GM19452 (cell line): ENCODE measurements around the gene LSM14B.
"Not testable (repeated sequence)": the region's sequence is repeated elsewhere in the genome, so short reads cannot be mapped to it uniquely, and the experiment has no call there.

Experiments
- ATAC-seq: cut with Tn5 transposase; IDR thresholded peaks from one replicate; pipeline ENCODE4 v1.9.1; 2021; ENCODE audit not compliant: unreplicated experiment

LSM14B gene

DNA sequence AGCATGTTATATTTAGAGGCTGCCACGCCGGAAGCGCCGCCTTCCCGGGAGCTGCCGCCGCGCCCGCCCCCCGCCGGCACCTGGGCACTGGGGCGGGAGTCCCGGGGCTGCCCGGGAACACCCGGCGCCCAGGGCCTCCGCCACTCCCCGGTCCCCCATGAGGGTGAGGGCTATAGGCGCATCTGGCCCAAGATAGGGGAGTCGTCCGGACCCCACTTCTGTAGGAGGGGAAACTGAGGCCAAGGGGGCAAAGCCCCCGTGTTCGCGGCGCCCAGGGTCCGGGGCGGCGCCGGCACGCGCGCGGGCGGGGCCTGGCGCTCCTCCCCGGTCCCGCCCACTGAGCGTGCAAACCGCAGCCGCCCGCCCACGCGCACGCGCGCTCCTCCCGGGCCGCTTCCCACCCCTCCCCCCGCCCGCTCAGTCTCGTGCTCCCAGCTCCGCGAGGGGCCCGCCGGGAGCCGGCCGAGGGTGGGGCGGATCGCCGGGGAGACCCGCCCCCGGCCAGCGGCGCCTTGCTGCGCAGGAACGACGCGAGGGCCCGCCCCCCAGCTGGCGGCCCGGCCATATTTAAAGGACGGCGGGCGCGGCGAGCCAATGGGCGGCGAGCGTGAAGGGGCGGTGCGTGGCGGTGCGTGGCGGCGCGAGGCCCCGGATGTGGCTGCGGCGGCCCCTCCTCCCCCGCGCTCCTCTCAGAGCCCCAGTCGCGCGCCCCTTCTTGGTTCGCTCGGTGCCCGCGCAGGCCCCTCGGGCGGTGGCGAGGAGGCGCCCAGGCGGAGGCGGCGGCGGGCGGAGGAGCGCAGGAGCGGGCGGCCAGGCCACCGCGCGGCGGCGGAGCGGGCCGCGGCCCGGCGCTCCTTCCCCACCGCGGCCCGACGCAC, at the start of gene LSM14B:
Gene LSM14B, plus strand, starts transcription at position 700 of the 878 bp plus-strand sequence. CDS start 192 bp downstream, outside the sequence.
- ATAC-seq, result peak; percentile 71

GRCh38 chr20:62073323-62073722, 49.0 kb upstream of the LSM14B start:
- ATAC-seq, result no peak

- no peak for ATAC-seq
Observed at GRCh38 chr20:62079166-62079565, 43.1 kb upstream of the LSM14B start.

- no peak for ATAC-seq
Observed at GRCh38 chr20:62080249-62080990, 41.9 kb upstream of the LSM14B start.

DNA sequence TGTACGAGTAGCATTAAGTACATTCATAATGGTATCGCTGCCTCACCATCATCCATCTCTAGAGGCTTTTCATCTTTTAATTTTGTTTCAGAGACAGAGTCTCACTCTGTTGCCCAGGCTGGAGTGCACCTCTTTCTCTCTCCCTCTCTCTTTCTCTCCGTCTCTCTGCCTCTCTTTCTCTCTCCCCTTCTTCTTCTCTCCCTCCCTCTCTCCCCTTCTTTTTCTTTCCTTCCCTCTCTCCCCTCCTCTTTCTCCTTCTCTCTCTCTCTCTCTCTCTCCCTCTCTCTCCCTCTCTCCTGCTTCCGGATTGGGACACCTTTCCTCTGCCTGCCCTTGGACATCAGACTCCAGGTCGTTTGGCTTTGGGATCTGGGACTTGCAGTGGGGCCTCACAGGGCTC, 39.0 kb upstream of the LSM14B start:
- no peak for ATAC-seq

GRCh38 chr20:62084224-62084623, 38.1 kb upstream of the LSM14B start:
- not testable (repeated sequence) for ATAC-seq

DNA sequence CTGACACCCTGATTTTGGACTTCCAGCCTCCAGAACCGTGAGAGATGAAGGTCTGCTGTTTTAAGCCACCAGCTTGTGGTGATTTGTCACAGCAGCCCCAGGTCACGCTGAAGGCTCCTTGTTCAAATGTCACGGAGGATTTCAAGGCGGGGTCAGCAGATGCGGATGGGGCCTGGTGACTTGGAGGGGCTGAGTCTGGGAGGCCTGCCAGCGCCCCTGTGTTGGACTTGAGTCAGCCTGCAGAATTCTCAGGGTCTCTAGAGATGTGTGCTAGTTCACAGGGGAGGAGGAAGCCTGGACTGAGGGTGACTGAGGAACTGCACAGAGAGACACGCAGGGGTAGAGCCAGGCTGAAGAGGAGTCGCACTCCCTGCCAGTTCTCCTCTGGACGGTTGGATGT, 37.1 kb upstream of the LSM14B start:
- ATAC-seq, result no peak

DNA sequence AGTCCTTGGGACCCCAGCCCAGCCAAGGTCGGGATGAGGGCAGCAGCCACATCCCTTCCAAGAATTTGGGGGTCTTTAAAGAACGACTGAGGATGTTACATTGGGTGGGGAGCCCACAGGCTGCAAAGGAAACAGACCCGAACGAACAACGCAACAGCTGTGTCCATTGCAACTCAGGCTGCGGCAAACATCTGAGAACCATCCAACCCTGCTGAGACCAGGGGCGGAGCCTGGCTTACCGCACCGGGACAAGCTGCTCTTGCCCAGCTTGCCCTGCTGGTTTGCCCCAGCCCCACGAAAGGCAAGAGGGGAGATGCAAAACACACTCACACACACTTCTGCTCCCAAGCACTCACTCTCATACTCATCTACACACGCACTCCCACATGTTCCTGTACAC, 35.0 kb upstream of the LSM14B start:
- no peak for ATAC-seq

- no peak for ATAC-seq
Observed at GRCh38 chr20:62087632-62088031, 34.6 kb upstream of the LSM14B start.

GRCh38 chr20:62088258-62089127, 33.8 kb upstream of the LSM14B start:
- no peak for ATAC-seq

DNA sequence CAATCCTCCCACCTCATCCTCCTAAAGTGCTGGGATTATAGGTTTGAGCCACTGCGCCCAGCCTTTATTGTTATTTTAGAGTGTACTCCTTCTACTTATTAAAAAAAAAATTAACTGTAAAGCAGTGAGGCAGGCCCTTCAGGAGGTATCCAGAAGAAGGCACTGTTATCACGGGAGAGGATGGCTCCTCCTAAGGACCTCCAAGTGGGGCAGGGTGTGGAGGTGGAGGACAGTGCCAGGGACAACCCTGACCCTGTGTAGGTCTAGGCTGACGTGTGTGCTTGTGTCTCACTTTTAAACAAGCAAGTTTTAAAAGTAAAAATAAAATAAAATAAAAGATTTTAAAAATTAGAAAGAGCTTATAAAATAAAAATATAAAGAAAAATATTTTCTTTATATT, 32.9 kb upstream of the LSM14B start:
- ATAC-seq, result no peak

DNA sequence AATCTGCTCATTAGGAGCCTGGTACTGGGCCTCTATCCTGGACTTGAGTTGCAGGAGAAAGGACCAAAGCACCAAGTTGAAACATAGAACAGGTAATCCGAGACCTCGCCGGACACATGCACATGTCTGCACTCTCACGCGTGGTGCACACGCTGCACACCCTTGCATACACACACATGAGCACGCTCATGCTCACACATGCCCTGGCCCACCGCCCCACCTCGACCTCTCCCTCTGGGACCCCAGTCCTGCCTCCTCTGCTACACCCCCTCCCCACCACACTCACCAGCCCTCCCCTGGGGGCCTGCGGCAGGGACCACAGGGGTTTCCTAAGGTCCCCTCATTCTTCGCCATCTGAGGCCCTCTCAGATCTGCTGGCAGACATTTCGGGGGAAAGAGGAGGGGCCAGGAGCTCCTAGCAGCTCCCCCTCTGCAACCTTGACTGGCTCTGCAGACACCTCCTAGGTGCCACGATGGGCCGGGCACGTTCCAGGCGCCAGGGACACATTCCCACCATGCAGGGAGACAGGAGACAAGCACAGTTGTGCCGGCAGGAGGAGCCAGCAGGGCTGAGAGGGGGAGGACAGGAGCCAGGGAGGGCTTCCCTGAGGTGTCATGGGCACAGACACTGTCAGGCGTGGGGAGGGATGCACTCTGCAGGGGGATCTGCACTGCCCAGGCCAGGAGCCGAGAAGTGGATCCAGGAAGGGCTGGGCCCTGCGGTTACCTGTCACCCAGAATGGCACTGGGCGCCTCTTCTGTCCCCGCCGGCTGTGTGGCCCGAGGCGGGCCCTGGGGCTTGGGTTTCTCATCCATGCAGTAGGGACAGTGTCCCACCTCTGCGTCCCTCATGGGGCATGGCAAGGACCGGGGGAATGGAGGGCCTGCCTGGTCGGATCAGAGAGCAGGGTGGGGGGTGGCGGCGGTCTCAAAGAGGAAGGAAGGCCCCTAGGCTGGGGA, 25.6 kb upstream of the LSM14B start:
- ATAC-seq, result no peak

- ATAC-seq, result no peak
Observed at GRCh38 chr20:62097881-62098407, 24.3 kb upstream of the LSM14B start.

GRCh38 chr20:62101078-62101477, 21.2 kb upstream of the LSM14B start:
- no peak for ATAC-seq

DNA sequence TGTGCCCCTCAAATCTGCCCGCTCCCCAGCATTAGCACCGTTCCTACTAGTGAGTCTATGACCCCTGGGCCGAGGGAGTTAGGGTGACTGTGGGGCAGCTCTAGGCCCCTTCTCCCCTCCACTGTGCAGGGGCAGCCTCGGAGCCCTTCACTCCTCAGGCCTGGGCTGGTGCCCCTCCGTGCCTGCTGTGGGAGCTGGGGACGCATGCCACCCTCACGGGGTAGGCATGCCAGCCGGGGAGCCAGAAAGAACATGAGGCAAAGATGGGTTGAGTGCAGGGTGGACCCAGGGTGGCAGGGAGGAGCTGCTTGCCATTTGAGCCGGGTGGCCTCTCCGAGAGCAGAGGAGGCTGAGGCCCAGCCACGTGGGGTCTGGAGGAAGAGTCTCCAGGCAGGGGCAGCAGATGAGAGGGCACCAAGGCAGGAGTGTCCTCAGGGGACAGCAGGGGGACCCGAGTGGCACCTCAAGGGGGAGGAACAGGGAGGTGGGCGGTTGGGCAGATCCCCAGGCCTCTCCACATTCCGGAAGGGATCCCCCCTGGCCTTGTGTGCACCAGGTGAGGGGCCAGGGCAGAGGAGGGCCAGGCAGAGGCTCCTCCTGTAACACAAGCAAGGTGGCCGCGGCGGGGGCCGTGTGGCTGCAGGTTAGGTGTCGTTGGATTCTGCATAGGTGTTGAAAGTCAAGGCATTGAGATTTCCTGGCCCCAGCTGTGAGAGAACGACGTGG, 18.6 kb upstream of the LSM14B start:
- ATAC-seq, result no peak

- ATAC-seq, result no peak
Observed at GRCh38 chr20:62104234-62104789, 18.0 kb upstream of the LSM14B start.

DNA sequence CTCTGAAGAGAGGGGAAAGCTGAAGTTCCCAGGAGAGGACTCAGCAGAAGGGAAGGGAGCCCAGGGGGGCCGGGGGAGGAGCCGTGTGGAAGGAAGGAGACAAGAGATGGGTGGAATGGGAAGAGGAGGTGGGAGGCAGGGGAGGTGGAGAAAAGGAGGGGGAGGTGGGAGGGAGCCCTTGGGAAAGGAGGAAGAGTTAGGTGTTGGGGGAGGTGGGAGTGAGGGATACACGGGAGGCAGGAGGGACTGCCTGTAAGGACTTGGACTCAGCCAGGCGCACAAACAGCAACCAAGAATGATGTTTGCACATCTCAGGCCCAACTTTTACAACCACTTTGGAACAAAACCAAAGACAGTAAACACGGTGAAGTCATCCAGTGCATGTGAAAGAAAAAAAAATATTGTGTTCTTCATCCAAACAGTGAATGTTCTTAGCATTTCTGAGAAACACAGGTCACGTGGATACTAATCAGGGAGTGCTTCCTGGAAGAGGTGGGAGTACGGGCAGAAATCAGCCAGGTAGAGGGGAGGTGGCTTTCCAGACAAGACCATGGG, 17.4 kb upstream of the LSM14B start:
- no peak for ATAC-seq

GRCh38 chr20:62105592-62105991, 16.7 kb upstream of the LSM14B start:
- ATAC-seq, result no peak

- no peak for ATAC-seq
Observed at GRCh38 chr20:62111148-62111547, 11.1 kb upstream of the LSM14B start.
